Adipocyte (in vitro differentiated cells): Measurements from ENCODE around the gene RNF34.
A peak's percentile ranks its signal among the peaks of the same experiment; 100 is the strongest.

ENCODE experiments used
- DNase-seq: peaks from one replicate; pipeline ENCODE4 v3.0.0-alpha.2; 2015; ENCODE audit warnings: low read depth
- H3K27me3 ChIP-seq: replicated peaks from 2 replicates; pipeline ENCODE4 v1.7.0; 2013; ENCODE audit warnings: mild to moderate bottlenecking, low read length, moderate library complexity; ENCODE audit not compliant: control insufficient read depth, insufficient read depth
- H3K36me3 ChIP-seq: 2 replicates; pipeline ENCODE4 v1.7.0; 2013; ENCODE audit warnings: low read length, mild to moderate bottlenecking, moderate library complexity; ENCODE audit not compliant: control insufficient read depth, insufficient read depth, severe bottlenecking
- H3K4me1 ChIP-seq: 2 replicates; pipeline ENCODE4 v1.7.0; 2013; ENCODE audit warnings: mild to moderate bottlenecking, low read length, moderate library complexity; ENCODE audit not compliant: control insufficient read depth, insufficient read depth
- H3K4me3 ChIP-seq: 2 replicates; pipeline ENCODE4 v1.7.0; 2013; ENCODE audit warnings: mild to moderate bottlenecking, low read length, moderate library complexity
- H3K9ac ChIP-seq: 2 replicates; pipeline ENCODE4 v1.7.0; 2013; ENCODE audit warnings: mild to moderate bottlenecking, low read length, moderate library complexity
- H3K9me3 ChIP-seq: 2 replicates; pipeline ENCODE4 v1.7.0; 2013; ENCODE audit warnings: mild to moderate bottlenecking, low read length, moderate library complexity; ENCODE audit not compliant: control insufficient read depth

Gene RNF34

GRCh38 chr12:121423253-121423652, 23.3 kb downstream of the RNF34 start:
- peaks cover 5% of the 10 kb centered on the region for H3K4me1 ChIP-seq
- H3K4me3 ChIP-seq: no peak overlapping the region
- peaks cover 80% of the 10 kb centered on the region for H3K36me3 ChIP-seq
- H3K9me3 ChIP-seq: no peaks in the 10 kb centered on the region
- no peaks in the 10 kb centered on the region for H3K27me3 ChIP-seq
- DNase-seq: no peak
- no peak overlapping the region for H3K9ac ChIP-seq

DNA sequence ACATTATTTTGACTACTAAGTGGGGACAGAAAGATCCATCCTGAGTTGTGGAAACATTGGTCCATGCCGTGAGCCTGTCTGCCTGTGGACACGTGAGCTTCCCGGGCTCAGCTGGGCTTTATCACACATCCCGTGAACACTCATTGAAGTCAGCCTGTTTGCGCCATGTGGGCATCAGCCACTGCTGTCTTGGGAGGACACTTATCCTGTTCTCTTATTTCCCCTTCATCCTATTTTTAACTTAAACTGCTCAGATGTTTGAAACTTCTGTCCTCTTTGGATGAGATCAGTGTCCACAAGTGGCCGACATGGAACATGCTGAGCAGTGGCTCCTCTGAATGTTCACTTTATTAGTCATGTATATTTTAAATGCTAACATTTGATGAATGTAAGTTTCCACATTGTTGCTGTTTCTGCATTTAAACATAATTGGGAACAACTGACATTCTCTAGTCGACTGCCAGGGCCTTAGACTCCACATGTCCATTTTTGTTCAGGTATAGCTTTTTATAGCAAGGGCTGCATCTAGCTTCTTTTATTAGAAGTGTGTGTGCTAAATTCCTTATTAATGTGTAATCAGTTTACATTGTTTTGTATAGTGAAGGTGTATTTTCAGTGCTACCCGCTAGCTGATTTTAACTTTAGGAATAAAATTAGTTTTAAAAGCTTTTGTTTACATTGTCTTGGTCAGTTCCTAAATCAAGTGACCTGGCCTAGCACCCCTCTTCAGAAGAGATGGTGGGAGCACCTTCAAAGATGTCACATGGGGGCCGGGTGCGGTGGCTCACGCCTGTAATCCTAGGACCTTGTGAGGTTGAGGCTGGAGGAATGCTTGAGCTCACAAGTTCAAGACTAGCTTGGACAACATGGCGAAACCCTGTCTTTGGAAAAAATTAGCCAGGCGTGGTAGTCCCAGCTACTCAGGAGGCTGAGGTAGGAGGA, 24.0 kb downstream of the RNF34 start:
- no peaks in the 10 kb centered on the region for H3K27me3 ChIP-seq
- H3K4me1 ChIP-seq: peaks cover 5% of the 10 kb centered on the region
- no peak overlapping the region for H3K4me3 ChIP-seq
- H3K36me3 ChIP-seq: peaks cover 80% of the 10 kb centered on the region
- H3K9ac ChIP-seq: no peak overlapping the region
- peak; percentile 28 for DNase-seq
- no peaks in the 10 kb centered on the region for H3K9me3 ChIP-seq

DNA sequence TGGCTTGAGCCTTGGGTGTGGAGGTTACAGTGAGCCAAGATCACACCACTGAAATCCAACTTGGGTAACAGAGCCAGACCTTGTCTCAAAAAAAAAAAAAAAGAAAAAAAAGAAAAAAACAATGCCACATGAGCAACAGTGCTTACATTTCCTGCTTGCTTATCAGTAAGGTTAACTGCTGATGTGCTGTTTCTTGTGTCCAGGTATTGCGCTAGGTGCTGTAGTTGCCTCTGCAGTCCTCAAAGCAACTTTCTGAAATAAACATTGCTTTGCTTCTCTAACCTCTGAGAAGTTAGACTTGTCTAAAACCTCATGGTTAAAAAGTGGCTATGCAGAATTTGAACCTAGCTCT, 24.7 kb downstream of the RNF34 start:
- no peak for DNase-seq
- H3K36me3 ChIP-seq: peaks cover 80% of the 10 kb centered on the region

GRCh38 chr12:121427556-121428050, 27.7 kb downstream of the RNF34 start:
- Histone ChIP-seq H3K9me3 (no peaks in the 10 kb centered on the region), H3K27me3 (no peaks in the 10 kb centered on the region), H3K4me3 (no peak overlapping the region), H3K9ac (no peak overlapping the region), H3K4me1 (peaks cover 5% of the 10 kb centered on the region), H3K36me3 (peaks cover 80% of the 10 kb centered on the region)
- no peak for DNase-seq

More for the DNA sequence above, 24.7 kb downstream of the RNF34 start:
- Histone ChIP-seq H3K27me3 (no peaks in the 10 kb centered on the region), H3K9ac (no peak overlapping the region), H3K4me3 (no peak overlapping the region), H3K9me3 (no peaks in the 10 kb centered on the region), H3K4me1 (peaks cover 5% of the 10 kb centered on the region)

DNA sequence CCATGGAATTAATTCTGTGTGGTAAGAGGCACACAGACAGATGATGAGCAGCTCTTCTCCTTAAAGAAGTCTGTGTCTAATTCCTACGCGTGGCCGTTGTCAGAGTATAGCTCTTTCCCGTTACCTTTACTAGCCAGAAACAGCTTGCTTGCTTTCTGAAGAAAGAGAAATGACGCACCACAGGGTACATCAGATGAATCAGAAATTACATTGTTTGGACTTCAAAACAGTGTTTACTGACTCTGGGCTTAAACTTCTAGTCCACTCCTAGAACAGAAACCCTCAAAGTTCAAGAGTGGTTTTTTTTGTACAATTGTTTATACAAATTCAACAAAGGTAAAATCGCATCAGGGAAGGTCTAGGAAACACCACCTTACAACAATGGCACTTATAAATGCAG, 29.0 kb downstream of the RNF34 start:
- H3K9ac ChIP-seq: no peak overlapping the region
- peaks cover 77% of the 10 kb centered on the region for H3K36me3 ChIP-seq
- no peaks in the 10 kb centered on the region for H3K27me3 ChIP-seq
- H3K4me1 ChIP-seq: peaks cover 5% of the 10 kb centered on the region
- H3K9me3 ChIP-seq: no peaks in the 10 kb centered on the region
- no peak overlapping the region for H3K4me3 ChIP-seq
- no peak for DNase-seq

GRCh38 chr12:121430833-121431415, 31.0 kb downstream of the RNF34 start:
- H3K9ac ChIP-seq: no peak overlapping the region
- no peaks in the 10 kb centered on the region for H3K4me1 ChIP-seq
- H3K36me3 ChIP-seq: peaks cover 73% of the 10 kb centered on the region
- no peak for DNase-seq
- H3K9me3 ChIP-seq: no peaks in the 10 kb centered on the region
- no peaks in the 10 kb centered on the region for H3K27me3 ChIP-seq
- H3K4me3 ChIP-seq: no peak overlapping the region

DNA sequence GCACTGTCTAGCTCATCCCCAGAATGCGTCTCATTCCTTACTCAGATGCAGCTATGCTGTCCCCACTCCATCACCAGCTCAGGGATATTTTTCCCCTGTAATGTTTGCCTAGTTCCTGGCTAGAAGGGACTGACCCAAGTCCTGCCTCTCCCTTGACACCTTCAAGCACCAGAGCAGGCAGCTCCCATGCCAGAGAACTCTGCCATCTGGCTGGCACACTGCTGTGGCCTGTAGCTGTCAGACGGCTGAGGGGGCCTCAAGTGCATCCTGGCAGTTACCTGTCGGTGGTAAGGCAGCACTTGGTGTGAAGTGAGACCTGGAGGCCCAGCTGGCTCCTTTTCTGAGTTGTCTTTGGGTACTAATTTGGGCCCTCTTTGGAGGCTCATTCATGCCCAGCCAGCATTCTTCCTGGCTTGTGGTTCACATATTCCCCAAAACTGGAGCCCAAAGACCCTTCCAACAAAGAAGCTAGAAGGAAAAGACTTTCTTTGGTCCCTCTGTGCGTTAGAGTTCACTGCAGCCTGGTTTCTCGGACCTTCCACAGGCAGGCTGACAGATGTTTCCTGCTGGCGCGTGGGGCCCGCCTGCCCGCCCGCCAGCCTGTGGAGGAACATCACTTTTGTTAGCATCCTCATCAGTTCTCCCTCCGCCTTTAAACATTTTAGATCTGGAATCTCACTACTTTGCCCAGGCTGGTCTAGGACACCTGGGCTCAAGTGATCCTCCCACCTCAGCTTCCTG, 33.0 kb downstream of the RNF34 start:
- H3K9ac ChIP-seq: no peak overlapping the region
- H3K27me3 ChIP-seq: no peaks in the 10 kb centered on the region
- H3K36me3 ChIP-seq: peaks cover 55% of the 10 kb centered on the region
- no peak for DNase-seq
- H3K9me3 ChIP-seq: no peaks in the 10 kb centered on the region
- no peak overlapping the region for H3K4me3 ChIP-seq
- no peaks in the 10 kb centered on the region for H3K4me1 ChIP-seq

GRCh38 chr12:121436706-121437105, 36.8 kb downstream of the RNF34 start:
- no peak overlapping the region for H3K9ac ChIP-seq
- no peaks in the 10 kb centered on the region for H3K27me3 ChIP-seq
- no peak overlapping the region for H3K4me3 ChIP-seq
- no peaks in the 10 kb centered on the region for H3K9me3 ChIP-seq
- peaks cover 45% of the 10 kb centered on the region for H3K36me3 ChIP-seq
- DNase-seq: no peak
- no peaks in the 10 kb centered on the region for H3K4me1 ChIP-seq

DNA sequence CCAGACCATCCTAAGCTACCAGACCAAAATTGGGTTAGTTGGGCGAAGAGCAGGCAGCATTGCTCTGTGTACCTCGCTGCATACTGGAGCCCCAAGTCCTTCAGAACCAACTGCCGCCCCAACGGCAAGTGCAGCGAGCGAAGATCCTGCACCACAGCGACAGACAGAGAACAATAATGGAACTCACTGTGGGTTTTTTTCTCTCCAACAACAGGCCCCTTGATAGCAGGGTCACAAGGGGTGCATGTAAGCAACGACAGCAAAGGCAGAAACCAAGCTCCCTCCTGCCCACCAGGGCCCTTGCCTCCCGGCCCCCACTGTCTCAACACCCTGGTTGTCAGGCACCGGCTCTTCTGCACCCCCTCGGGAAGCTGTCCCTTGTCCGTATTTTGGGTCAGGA, 39.0 kb downstream of the RNF34 start:
- no peak overlapping the region for H3K4me3 ChIP-seq
- H3K9me3 ChIP-seq: no peaks in the 10 kb centered on the region
- H3K36me3 ChIP-seq: peaks cover 40% of the 10 kb centered on the region

DNA sequence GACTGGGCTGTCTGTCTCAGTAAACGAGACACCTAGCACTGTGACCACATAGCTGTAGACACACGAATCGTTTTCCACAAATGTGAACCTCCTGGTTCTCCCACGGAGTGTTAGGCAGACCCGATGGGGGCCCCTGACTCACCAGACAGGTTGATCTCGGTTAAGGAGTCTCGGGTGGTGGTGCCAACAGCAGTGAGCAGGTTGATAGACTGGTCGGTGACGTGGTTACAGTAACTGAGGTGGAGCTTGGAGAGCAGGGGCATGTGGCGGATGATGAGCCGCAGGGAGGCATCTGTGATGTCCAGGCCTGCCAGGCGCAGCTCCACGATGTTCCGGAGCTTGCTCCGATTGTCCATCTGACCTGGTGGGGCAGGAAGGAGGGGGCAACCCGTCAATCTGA, 39.8 kb downstream of the RNF34 start:
- no peak overlapping the region for H3K9ac ChIP-seq
- DNase-seq: no peak
- H3K4me1 ChIP-seq: no peaks in the 10 kb centered on the region
- H3K36me3 ChIP-seq: peaks cover 40% of the 10 kb centered on the region
- no peaks in the 10 kb centered on the region for H3K27me3 ChIP-seq
- H3K9me3 ChIP-seq: no peaks in the 10 kb centered on the region
- no peak overlapping the region for H3K4me3 ChIP-seq

More for the DNA sequence above, 39.0 kb downstream of the RNF34 start:
- Histone ChIP-seq H3K27me3 (no peaks in the 10 kb centered on the region), H3K9ac (no peak overlapping the region), H3K4me1 (no peaks in the 10 kb centered on the region)
- DNase-seq: no peak

- Histone ChIP-seq H3K4me3 (no peak overlapping the region), H3K9ac (no peak overlapping the region), H3K27me3 (no peaks in the 10 kb centered on the region), H3K9me3 (no peaks in the 10 kb centered on the region), H3K36me3 (peaks cover 38% of the 10 kb centered on the region), H3K4me1 (no peaks in the 10 kb centered on the region)
- DNase-seq: no peak
Measured at GRCh38 chr12:121440768-121441167, 40.9 kb downstream of the RNF34 start.
